HG02973 (cell line): ENCODE results near the gene C19orf73.
"Not testable (repeated sequence)": the region's sequence is repeated elsewhere in the genome, so short reads cannot be mapped to it uniquely, and the experiment has no call there.

Experiments used
- ATAC-seq: cut with Tn5 transposase; IDR thresholded peaks from one replicate; pipeline ENCODE4 v1.9.1; 2021; ENCODE audit warnings: moderate library complexity; ENCODE audit not compliant: unreplicated experiment

C19orf73 gene

GRCh38 chr19:49148784-49149651 lies 30.1 kb upstream of the C19orf73 start:
- no peak for ATAC-seq

GRCh38 chr19:49148044-49148682 lies 29.2 kb upstream of the C19orf73 start:
- no peak for ATAC-seq

- not testable (repeated sequence) for ATAC-seq
These were observed 27.4 kb upstream of the C19orf73 start for GRCh38 chr19:49146408-49146770.

GRCh38 chr19:49145573-49146407 lies 26.8 kb upstream of the C19orf73 start:
- ATAC-seq = no peak

- ATAC-seq = peak; percentile 65
These were observed 24.0 kb upstream of the C19orf73 start for GRCh38 chr19:49142866-49143335.

GRCh38 chr19:49141352-49141751 lies 22.4 kb upstream of the C19orf73 start:
- ATAC-seq = no peak

- no peak for ATAC-seq
These were observed 22.0 kb upstream of the C19orf73 start for GRCh38 chr19:49140951-49141350.

GRCh38 chr19:49136771-49137171 lies 17.8 kb upstream of the C19orf73 start:
- ATAC-seq = no peak

- no peak for ATAC-seq
These were observed 16.7 kb upstream of the C19orf73 start for GRCh38 chr19:49135686-49136085.

- ATAC-seq = no peak
These were observed 14.9 kb upstream of the C19orf73 start for GRCh38 chr19:49133621-49134454.

- ATAC-seq = no peak
These were observed 14.1 kb upstream of the C19orf73 start for GRCh38 chr19:49132974-49133609.

- no peak for ATAC-seq
These were observed 11.4 kb upstream of the C19orf73 start for GRCh38 chr19:49130325-49130724.

GRCh38 chr19:49129238-49129583 lies 10.3 kb upstream of the C19orf73 start:
- no peak for ATAC-seq

GRCh38 chr19:49128545-49129237 lies 9.7 kb upstream of the C19orf73 start:
- no peak for ATAC-seq

GRCh38 chr19:49127674-49128544 lies 9.0 kb upstream of the C19orf73 start:
- peak; percentile 81 for ATAC-seq

- ATAC-seq = not testable (repeated sequence)
These were observed 8.3 kb upstream of the C19orf73 start for GRCh38 chr19:49127225-49127624.

- no peak for ATAC-seq
These were observed 7.6 kb upstream of the C19orf73 start for GRCh38 chr19:49126575-49126974.

GRCh38 chr19:49125025-49125731 lies 6.2 kb upstream of the C19orf73 start:
- no peak for ATAC-seq
